ENCODE data around the gene CYTH3.
"Not testable (repeated sequence)": the region's sequence is repeated elsewhere in the genome, so short reads cannot be mapped to it uniquely, and the experiment has no call there.

The CYTH3 gene

DNA sequence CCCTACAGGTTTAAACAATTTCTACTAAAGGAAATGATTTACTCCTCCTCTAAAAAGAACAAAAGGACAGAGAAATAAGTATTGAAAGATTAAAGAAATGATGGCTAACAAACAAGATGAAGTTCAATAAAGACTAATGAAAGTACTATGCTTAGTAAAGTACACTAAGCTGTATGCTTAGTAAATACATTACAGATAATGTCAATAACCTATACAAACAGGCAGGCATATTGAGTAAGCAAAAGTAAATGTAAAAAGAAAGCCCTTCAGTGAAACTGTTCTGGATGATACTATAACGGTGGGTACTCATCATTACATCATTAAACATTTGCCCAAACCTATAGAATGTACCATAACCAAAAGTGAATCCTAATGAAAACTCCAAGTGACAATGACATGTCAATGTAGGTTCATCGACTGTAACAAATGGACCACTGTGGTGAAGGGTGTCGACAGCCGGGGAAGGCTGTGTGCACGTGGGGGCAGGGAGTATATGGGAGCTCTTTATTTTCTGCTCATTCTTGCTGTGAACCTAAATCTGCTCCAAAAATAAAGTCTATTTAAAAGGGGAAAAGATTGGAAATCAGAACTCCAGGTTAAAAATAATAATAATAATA is 34.0 kb downstream of the CYTH3 start:
- Mint-ChIP-seq H3K36me3 (no peaks in the 10 kb centered on the region), H3K27ac (no peak overlapping the region), H3K27me3 (no peaks in the 10 kb centered on the region), H3K9me3 (no peaks in the 10 kb centered on the region), H3K4me3 (no peak overlapping the region), H3K4me1 (peaks cover 16 to 21% of the 10 kb centered on the region in 2 donors)
- no peak for DNase-seq
- ATAC-seq (replicated peaks) = no peak

- Mint-ChIP-seq H3K4me1 (peaks cover 21 to 28% of the 10 kb centered on the region in 2 donors), H3K36me3 (no peaks in the 10 kb centered on the region), H3K4me3 (no peak overlapping the region), H3K27me3 (no peaks in the 10 kb centered on the region), H3K9me3 (no peaks in the 10 kb centered on the region), H3K27ac (no peak overlapping the region)
- DNase-seq (no peak), ATAC-seq (replicated peaks) (no peak)
Measured at GRCh38 chr7:6237730-6238129, 34.7 kb downstream of the CYTH3 start.

GRCh38 chr7:6237011-6237410 is 35.4 kb downstream of the CYTH3 start:
- Mint-ChIP-seq H3K27ac (no peak overlapping the region), H3K27me3 (no peaks in the 10 kb centered on the region), H3K4me3 (no peak overlapping the region), H3K36me3 (no peaks in the 10 kb centered on the region), H3K4me1 (peaks cover 27 to 35% of the 10 kb centered on the region in 2 donors), H3K9me3 (no peaks in the 10 kb centered on the region)
- ATAC-seq (replicated peaks) = no peak
- no peak for DNase-seq

DNA sequence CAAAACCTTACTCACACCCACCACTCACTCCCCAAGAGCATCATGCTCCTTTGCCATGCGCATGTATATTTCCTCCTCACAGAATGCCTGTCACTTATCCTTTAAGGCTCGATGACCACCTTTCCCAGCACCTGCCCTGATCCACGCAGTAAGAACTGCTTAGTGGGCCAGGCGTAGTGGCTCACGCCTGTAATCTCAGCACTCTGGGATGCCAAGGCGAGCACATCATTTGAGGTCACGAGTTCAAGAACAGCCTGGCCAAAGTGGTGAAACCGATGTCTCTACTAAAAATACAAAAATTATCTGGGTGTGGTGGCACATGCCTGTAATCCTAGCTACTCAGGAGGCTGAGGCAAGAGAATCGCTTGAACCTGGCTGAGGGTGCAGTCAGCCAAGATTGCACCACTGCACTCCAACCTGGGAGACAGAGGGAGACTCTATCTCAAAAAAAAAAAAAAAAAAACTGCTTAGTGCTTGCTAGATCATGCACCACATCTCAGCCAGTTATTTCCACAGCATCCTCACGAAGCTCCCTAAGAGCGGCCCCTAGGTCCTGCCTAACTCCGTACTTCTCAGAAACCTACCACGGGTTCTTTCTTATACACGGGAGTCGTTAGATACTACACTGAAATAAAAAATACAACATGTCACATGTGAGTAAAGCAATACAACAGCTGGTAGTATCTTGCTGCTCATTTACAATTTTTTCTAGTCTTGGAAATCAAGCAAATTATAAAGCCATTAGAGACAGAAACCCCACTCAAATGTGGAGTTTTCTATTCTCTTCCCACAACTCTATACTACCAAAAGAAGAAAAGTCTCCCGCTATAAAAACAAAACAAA is 37.2 kb downstream of the CYTH3 start:
- Mint-ChIP-seq H3K4me3 (no peak overlapping the region), H3K4me1 (peaks cover 32 to 36% of the 10 kb centered on the region in 2 donors), H3K27ac (no peak overlapping the region), H3K36me3 (no peaks in the 10 kb centered on the region), H3K9me3 (no peaks in the 10 kb centered on the region), H3K27me3 (no peaks in the 10 kb centered on the region)
- ATAC-seq (replicated peaks) = no peak
- no peak for DNase-seq

- ATAC-seq (replicated peaks) (peak; percentile 99), DNase-seq (peak; percentile 63)
- no peaks in the 10 kb centered on the region for H3K9me3 Mint-ChIP-seq
- H3K4me1 Mint-ChIP-seq = peaks cover 32 to 35% of the 10 kb centered on the region in 2 donors
- no peak overlapping the region for H3K4me3 Mint-ChIP-seq
- H3K27me3 Mint-ChIP-seq = no peaks in the 10 kb centered on the region
- H3K36me3 Mint-ChIP-seq = no peaks in the 10 kb centered on the region
- H3K27ac Mint-ChIP-seq = peak overlapping the region; percentile 79
Measured at GRCh38 chr7:6234384-6234783, 38.0 kb downstream of the CYTH3 start.

GRCh38 chr7:6232534-6232933 is 39.9 kb downstream of the CYTH3 start:
- Mint-ChIP-seq H3K9me3 (no peaks in the 10 kb centered on the region), H3K27me3 (no peaks in the 10 kb centered on the region), H3K4me3 (peak overlapping the region; percentile 1 to 13), H3K27ac (no peak overlapping the region), H3K4me1 (peaks cover 37 to 43% of the 10 kb centered on the region in 2 donors), H3K36me3 (no peaks in the 10 kb centered on the region)
- DNase-seq (no peak), ATAC-seq (replicated peaks) (peak in 1 of 2 donors; percentile 23)

DNA sequence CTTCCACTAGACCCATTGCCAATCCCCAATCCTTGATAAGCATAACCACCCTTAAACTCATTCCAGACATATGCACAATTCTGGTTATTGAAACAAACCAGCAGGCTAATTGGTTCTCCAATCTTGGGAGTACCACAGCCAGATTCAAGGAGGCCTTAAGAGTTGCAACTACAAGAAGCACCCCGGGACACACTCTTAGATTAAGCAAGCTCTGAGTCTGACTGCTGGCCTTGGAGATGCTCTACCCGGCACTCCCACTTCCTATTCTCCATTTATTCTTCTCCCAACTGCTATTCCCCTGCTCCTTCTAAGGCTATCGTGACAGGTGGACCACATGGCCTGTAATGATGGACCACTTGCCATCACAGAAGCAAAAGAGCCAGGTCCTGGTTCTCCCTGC is 40.3 kb downstream of the CYTH3 start:
- Mint-ChIP-seq H3K4me3 (peak overlapping the region in 1 of 2 donors; percentile 1), H3K36me3 (no peaks in the 10 kb centered on the region), H3K27ac (no peak overlapping the region), H3K4me1 (peaks cover 37 to 43% of the 10 kb centered on the region in 2 donors), H3K9me3 (no peaks in the 10 kb centered on the region), H3K27me3 (no peaks in the 10 kb centered on the region)
- DNase-seq (no peak), ATAC-seq (replicated peaks) (no peak)

DNA sequence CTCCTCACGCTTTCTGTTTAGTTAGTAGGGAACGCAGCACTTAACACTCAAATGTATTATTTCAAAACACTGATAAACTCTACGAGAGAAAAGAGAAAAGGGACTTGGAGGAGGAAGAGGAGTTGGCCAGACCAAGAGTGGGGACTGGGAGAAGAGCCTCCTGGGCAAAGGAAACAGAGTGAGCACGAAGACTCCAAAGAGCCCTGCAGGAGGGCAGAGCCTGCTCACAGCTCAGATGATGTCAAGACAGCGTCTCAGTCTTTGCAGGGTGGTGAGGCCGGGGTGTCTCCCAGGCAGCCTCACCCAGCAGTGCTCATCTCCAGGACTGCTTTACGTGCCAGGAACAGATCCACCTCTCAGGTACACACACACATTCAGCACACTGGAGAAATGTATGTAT is 41.2 kb downstream of the CYTH3 start:
- H3K4me3 Mint-ChIP-seq = no peak overlapping the region

GRCh38 chr7:6229284-6229683 is 43.1 kb downstream of the CYTH3 start:
- peaks cover 30 to 36% of the 10 kb centered on the region in 2 donors for H3K4me1 Mint-ChIP-seq
- H3K27me3 Mint-ChIP-seq; ATAC-seq (replicated peaks); DNase-seq; H3K9me3 Mint-ChIP-seq; H3K4me3 Mint-ChIP-seq; H3K36me3 Mint-ChIP-seq; H3K27ac Mint-ChIP-seq: not testable (repeated sequence)

More for the DNA sequence above, 41.2 kb downstream of the CYTH3 start:
- Mint-ChIP-seq H3K27ac (peak overlapping the region; percentile 53), H3K27me3 (no peaks in the 10 kb centered on the region), H3K36me3 (no peaks in the 10 kb centered on the region), H3K4me1 (peaks cover 37 to 43% of the 10 kb centered on the region in 2 donors), H3K9me3 (no peaks in the 10 kb centered on the region)
- no peak for ATAC-seq (replicated peaks)
- DNase-seq = no peak

DNA sequence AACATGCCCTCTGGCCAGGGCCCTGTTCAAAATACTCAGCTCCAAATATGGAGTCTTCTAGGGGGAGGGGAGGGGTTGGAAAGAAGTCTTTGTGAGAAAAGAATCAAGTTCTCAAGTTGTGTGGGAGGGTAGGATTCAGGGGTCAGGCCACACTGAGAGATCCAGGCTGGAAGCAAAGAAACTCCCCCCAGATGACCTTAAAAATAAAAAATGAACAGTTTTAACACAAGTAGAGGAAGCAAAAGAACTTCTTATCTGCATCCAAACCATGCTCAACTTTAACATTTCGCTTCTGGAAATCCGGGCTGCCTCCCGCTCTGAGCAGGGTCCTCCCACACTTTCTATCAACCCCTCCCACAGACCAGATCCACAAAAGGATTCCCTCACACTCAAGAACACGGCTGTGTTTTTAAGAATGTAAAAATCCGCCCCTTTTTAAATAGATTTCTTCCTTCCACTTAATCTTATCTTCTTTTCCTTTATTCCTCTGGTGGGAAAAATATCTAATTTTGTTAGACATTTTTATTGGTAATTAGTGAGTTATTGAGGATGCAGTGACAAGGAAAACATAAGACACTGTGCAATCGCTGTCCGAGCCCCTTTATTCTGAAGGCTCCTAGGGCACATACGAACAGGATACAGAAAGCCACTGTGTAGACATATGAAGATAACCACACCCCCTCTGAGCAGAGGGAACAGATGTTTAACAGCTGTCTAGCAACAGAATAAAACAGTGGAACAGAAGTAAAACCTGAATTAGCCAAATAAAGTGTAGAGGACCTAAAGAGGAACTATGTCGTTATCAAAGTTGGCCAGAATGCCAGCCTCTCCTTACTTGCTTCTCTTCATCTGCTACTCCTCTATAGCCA is 43.8 kb downstream of the CYTH3 start:
- peak overlapping the region; percentile 7 to 17 for H3K4me3 Mint-ChIP-seq
- ATAC-seq (replicated peaks) (peak; percentile 93 to 94), DNase-seq (no peak)
- H3K36me3 Mint-ChIP-seq = no peaks in the 10 kb centered on the region
- H3K9me3 Mint-ChIP-seq = no peaks in the 10 kb centered on the region
- peaks cover 24 to 29% of the 10 kb centered on the region in 2 donors for H3K4me1 Mint-ChIP-seq
- H3K27me3 Mint-ChIP-seq = no peaks in the 10 kb centered on the region
- H3K27ac Mint-ChIP-seq = peak overlapping the region; percentile 14

DNA sequence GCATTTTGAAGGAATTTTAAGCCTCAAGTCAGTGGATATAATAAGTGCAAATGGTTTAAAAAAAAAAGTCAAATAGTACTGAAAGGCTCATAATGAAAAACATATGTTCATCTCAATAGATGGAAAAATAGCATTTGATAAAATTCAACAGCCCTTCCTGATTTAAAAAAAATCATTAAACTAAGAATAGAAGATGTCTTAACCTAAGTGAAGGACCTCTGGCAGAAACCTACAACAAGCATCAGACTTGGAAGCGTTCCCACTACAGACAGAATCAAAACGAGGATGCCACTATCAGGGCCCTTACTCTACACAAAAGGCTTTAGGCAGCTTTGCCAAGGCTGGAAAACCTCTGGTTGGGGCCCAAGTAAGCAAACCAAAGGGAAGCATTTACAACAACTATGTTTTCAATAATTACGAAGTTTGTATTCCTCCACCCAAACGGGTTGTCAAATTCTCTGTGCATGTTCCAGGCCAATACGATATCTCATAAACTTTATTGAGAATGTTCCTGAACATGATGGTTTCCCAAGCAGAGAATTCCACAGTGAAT is 45.1 kb downstream of the CYTH3 start:
- no peaks in the 10 kb centered on the region for H3K36me3 Mint-ChIP-seq
- no peaks in the 10 kb centered on the region for H3K27me3 Mint-ChIP-seq
- peaks cover 15 to 17% of the 10 kb centered on the region in 2 donors for H3K4me1 Mint-ChIP-seq
- H3K9me3 Mint-ChIP-seq = no peaks in the 10 kb centered on the region
- ATAC-seq (replicated peaks) (no peak), DNase-seq (no peak)
- H3K4me3 Mint-ChIP-seq = no peak overlapping the region
- no peak overlapping the region for H3K27ac Mint-ChIP-seq

DNA sequence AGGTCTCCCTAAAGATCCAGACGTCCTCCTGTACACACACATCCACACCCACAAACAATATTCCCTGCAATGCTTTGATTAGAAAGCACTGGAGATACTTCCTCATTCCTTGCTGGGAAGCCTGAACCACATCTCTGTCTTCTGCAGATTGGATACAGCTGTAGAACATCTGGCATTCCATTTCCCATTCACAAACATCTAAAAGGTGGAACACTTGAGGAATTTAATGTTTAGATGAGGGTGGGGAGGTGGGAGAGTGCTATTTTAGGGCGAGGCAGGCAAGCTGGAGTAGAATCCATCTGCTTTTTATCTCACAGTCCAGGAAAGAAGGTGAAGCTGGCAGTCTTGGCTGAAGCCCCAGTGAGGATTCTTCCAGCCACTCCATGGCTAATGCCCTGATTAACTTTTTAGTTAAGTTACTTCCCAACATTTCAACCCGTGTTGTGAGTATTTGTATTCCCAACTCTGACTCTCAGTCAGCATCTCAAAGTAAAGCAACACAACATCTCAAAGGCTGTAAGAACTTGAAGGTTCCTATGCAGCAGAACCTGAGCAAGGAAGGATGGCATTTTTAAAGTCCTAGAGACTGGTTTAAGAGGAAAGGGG is 46.1 kb downstream of the CYTH3 start:
- ATAC-seq (replicated peaks) (no peak), DNase-seq (no peak)
- no peaks in the 10 kb centered on the region for H3K36me3 Mint-ChIP-seq
- H3K4me1 Mint-ChIP-seq = peaks cover 15 to 20% of the 10 kb centered on the region in 2 donors
- no peak overlapping the region for H3K27ac Mint-ChIP-seq
- H3K9me3 Mint-ChIP-seq = no peaks in the 10 kb centered on the region
- H3K27me3 Mint-ChIP-seq = no peaks in the 10 kb centered on the region
- no peak overlapping the region for H3K4me3 Mint-ChIP-seq

GRCh38 chr7:6223411-6223810 is 49.0 kb downstream of the CYTH3 start:
- peaks cover 11 to 24% of the 10 kb centered on the region in 2 donors for H3K4me1 Mint-ChIP-seq

GRCh38 chr7:6223010-6223409 is 49.4 kb downstream of the CYTH3 start:
- not testable (repeated sequence) for DNase-seq

More at GRCh38 chr7:6223411-6223810, 49.0 kb downstream of the CYTH3 start:
- H3K27me3 Mint-ChIP-seq; DNase-seq; ATAC-seq (replicated peaks); H3K4me3 Mint-ChIP-seq; H3K27ac Mint-ChIP-seq; H3K9me3 Mint-ChIP-seq; H3K36me3 Mint-ChIP-seq: not testable (repeated sequence)

More at GRCh38 chr7:6223010-6223409, 49.4 kb downstream of the CYTH3 start:
- peaks cover 8 to 20% of the 10 kb centered on the region in 2 donors for H3K4me1 Mint-ChIP-seq
- not testable (repeated sequence) for ATAC-seq (replicated peaks); H3K36me3 Mint-ChIP-seq; H3K27me3 Mint-ChIP-seq; H3K4me3 Mint-ChIP-seq; H3K9me3 Mint-ChIP-seq; H3K27ac Mint-ChIP-seq

All from stimulated activated naive B cell treated with anti-CD40 and anti-IgM and Interleukin-4, amounts not matched to agents 10 μg/mL and 1 μg/mL and 100 μg/mL, for 72 hours (primary cell).